HG03457 (cell line): Measurements from ENCODE around the gene NKX2-1.
"Not testable (repeated sequence)": the region's sequence is repeated elsewhere in the genome, so short reads cannot be mapped to it uniquely, and the experiment has no call there.

ENCODE experiments used
- ATAC-seq: cut with Tn5 transposase; IDR thresholded peaks from one replicate; pipeline ENCODE4 v1.9.1; 2021; ENCODE audit warnings: moderate number of reproducible peaks; ENCODE audit not compliant: unreplicated experiment

NKX2-1 gene

DNA sequence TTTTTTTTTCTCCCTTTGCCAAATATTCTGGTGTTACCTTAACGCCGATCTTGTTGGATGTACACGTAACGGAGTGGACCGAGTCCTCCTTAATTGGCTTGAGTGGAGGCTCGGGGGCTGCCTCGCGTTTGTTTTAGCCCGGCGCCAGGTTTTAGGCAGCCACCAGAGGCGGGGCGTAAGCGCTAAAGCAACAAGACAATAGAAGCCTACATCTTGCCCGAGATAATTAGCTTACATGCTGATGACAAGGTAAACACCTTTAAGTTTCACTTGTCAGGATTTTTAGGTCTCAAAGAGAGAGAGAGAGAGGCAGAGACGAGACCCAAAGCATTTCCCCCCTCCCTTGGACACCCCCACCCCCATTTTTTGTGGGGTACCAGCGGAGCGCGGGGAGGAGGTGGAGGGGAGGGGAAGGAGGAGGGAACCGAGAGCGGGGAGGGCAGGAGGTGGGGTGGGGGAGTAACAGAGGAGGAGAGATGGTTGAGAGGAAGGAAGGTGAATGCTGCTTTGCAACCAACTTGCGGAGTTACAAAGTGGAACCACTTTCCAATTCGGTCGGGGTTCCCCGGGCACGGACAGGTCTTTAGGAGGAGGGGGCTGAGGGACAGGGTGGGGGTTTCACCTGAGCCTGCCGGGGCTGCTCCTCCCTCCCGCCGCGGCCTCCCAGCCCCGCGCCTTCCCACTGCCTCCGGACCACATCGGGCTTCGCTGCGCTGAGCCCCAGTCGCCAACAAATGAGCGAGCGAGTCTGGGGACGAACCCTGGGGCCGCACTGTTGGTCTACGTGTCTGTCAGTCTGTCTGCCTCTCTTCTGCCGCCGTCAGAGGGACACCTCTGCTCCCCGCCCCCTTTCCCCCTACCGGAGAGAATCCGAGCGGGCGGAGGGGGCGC is at the start of gene NKX2-1:
NKX2-1 (minus strand) TSS at position 802 of the 891 bp plus-strand sequence; CDS start at position 699, 103 bp downstream.
- no peak for ATAC-seq

GRCh38 chr14:36556811-36557433 is 36.9 kb upstream of the NKX2-1 start:
- ATAC-seq, result no peak

GRCh38 chr14:36555998-36556743 is 36.1 kb upstream of the NKX2-1 start:
- ATAC-seq, result no peak

DNA sequence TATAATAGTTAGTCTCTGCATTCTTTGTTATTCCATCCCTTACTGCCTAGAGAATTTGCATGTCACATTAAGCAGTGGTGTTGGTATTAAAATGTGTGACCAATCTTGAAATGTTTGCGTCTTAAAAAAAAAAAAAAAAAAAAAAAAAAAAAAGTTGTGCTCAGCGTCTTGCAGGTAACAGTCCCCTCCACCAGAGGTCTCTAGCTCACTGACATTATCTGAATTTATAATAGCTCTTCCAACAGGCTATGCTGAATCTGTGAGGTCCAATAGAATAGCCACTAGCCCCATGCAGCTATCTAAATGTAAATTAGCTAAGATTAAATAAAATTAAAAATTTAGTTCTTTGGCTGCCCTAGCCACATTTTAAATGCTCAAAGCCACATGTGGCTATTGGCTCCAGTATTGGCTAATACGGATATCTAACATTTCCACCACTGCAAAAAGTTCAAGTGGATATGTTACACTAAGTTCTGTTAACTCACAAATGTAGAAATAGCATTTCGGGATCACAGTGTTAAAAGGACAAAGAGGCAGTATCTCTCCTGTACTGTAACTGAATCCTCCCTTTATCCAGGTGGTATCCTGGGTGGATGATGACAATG is 33.7 kb upstream of the NKX2-1 start:
- ATAC-seq, result no peak

- ATAC-seq, result no peak
Measured at GRCh38 chr14:36550899-36551298, 30.9 kb upstream of the NKX2-1 start.

DNA sequence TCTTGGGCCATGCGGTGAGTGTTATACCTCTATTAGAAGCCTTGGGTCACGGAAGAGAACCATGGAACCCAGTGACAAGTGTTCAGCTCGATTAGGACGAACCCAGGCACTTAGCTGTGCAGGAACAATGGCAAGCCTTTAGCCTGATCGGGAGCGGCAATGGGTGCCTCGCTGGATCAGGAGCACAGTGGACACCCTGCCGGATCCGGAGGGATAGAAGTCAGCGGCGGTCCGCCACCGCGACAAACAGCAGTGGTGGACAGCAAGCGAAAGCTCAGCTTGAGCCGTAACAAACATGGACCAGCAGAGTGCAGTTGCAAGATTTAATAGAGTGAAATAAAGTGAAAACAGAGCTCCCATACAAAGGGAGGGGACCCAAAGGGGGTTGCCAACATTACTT is 24.2 kb upstream of the NKX2-1 start:
- not testable (repeated sequence) for ATAC-seq

GRCh38 chr14:36538051-36538450 is 18.0 kb upstream of the NKX2-1 start:
- no peak for ATAC-seq

- no peak for ATAC-seq
Measured at GRCh38 chr14:36529062-36529461, 9.0 kb upstream of the NKX2-1 start.

GRCh38 chr14:36525746-36526099 is 5.7 kb upstream of the NKX2-1 start:
- no peak for ATAC-seq

GRCh38 chr14:36524874-36525745 is 5.1 kb upstream of the NKX2-1 start:
- ATAC-seq, result no peak

DNA sequence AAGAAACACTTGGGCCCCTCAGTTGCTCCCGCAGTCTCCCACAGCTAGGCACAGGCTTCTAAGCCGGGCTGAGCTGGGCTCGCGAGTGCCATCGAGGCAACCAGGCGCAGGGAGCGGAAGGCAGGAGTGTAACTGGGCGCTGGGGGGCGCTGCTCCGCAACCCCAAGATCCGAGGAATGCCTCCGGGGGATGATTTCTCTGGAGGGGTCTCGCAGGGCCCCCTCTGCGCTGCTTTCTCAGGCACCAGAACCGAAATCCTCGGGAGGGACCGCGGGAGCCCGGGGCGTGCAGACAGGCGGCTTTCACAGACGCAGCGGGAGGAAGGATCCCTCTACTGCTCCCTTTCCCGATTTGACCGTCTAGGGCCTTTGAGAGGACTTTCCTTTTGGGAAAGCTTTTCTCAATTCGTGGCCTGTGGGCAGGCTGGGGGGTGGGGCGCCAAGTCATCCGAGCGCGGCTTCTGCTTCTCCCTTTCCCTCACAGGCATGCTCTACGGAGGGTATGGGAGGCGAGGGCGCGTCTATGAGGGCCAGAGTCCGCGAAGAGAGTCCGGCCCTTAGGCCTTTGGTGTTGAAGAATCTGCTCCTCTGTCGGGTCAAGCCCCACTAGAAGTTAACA is 4.3 kb upstream of the NKX2-1 start:
- ATAC-seq, result no peak

GRCh38 chr14:36522972-36523715 is 3.1 kb upstream of the NKX2-1 start:
- ATAC-seq, result no peak

GRCh38 chr14:36522347-36522971 is 2.4 kb upstream of the NKX2-1 start:
- no peak for ATAC-seq

- ATAC-seq, result no peak
Measured at GRCh38 chr14:36521598-36522345, 1.7 kb upstream of the NKX2-1 start.

- ATAC-seq, result no peak
Measured at GRCh38 chr14:36520601-36521525, 831 bp upstream of the NKX2-1 start.

- ATAC-seq, result no peak
Measured at GRCh38 chr14:36518586-36519430, 1.2 kb downstream of the NKX2-1 start.
